ENCODE results near the gene GTPBP6.

- TF ChIP-seq CTCF (IDR thresholded peaks at IDR 0.05; ENCODE audit: extremely low read depth in 1 of 2, insufficient read depth in 1 of 2, low read depth in 1 of 2, low read length in 2 of 2), result no peak
- peak; percentile 59 for TF ChIP-seq EZH2 (IDR thresholded peaks at IDR 0.05; ENCODE audit: borderline replicate concordance, low read depth, low read length, severe bottlenecking)
- TF ChIP-seq POLR2A (IDR thresholded peaks at IDR 0.05; ENCODE audit: low read depth, low read length), result no peak
- no peak for TF ChIP-seq POLR2AphosphoS5 (IDR thresholded peaks at IDR 0.05; ENCODE audit: insufficient read depth, low read depth, low read length)
- no peak for TF ChIP-seq MYC (IDR thresholded peaks at IDR 0.05; ENCODE audit: low read depth, low read length)
- no peak for TF ChIP-seq MAX (IDR thresholded peaks at IDR 0.05; ENCODE audit: insufficient read depth, insufficient read length)
- no peak for TF ChIP-seq FOS (IDR thresholded peaks at IDR 0.05; ENCODE audit: borderline replicate concordance, insufficient read depth, low read length)
Observed at GRCh38 chrX:276581-277201, 41.9 kb downstream of the GTPBP6 start.
